ENCODE measurements around the gene TM4SF20.
A peak's percentile ranks its signal among the peaks of the same experiment; 100 is the strongest.
"Not testable (repeated sequence)": the region's sequence is repeated elsewhere in the genome, so short reads cannot be mapped to it uniquely, and the experiment has no call there.

The TM4SF20 gene

DNA sequence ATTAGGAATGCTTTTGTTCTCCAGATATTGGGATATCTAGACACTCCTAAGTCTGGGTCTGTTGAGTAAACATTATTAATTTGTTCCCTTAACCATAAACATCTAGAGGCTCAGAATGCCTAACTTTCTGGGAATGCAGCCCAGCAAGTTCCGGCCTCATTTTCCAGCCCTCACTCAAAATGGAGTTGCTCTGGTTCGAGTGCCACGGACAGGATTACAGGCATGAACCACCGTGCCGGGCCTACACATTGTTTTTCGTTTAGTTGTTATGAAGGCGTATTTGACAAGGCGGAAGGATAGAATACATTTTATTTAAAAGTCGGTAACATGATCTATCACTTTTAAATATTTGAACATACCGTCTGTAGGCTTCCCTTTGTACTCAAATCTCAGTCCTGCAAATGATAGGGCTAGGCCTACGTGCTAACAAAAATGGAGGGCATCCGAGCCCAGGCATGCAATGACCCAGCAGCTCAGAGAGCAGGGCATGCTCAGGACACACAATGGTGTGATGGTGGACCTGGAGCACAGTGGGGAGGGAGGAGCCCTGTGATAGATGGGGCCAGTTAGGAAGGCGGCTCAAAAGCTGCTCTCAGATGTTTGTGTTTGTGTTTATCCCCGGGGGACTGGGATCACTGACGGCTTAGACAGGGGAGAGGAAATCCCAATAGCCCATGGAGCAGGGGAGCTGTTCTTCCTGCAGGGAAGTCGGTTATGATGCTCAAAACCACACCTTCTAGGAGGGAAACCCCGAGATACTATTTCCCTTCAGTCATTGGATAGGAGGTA is 11.6 kb upstream of the TM4SF20 start:
- Mint-ChIP-seq H3K4me1 (peaks cover 5% of the 10 kb centered on the region), H3K27me3 (no peaks in the 10 kb centered on the region), H3K4me3 (no peak overlapping the region), H3K36me3 (ENCODE audit: insufficient read depth) (no peaks in the 10 kb centered on the region), H3K27ac (ENCODE audit: low read depth) (no peak overlapping the region), H3K9me3 (no peaks in the 10 kb centered on the region)
- ATAC-seq (replicated peaks; ENCODE audit: extremely low read depth, poor library complexity, severe bottlenecking) (no peak), DNase-seq (ENCODE audit: low spot score in 2 of 2) (no peak)

DNA sequence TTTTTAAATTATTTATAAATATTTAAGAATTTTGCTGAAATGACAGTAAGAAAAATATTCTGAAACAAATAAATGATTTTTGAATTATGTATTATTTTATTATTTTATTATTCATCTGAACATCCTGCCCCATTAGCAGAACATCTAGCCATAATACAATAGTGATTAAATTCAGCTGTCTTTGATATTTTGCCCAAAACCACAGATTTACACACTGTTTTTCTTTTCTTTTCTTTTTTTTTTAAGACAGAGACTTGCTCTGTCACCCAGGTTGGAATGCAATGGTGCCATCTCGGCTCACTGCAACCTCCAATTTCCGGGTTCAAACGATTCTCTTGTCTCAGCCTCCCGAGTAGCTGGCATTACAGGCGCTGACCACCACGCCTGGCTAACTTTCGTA is 10.6 kb upstream of the TM4SF20 start:
- Mint-ChIP-seq H3K4me3 (no peak overlapping the region), H3K27me3 (no peaks in the 10 kb centered on the region), H3K36me3 (ENCODE audit: insufficient read depth) (no peaks in the 10 kb centered on the region), H3K4me1 (peaks cover 5% of the 10 kb centered on the region), H3K27ac (ENCODE audit: low read depth) (no peak overlapping the region), H3K9me3 (no peaks in the 10 kb centered on the region)
- ATAC-seq (replicated peaks; ENCODE audit: extremely low read depth, poor library complexity, severe bottlenecking) (no peak), DNase-seq (ENCODE audit: low spot score in 2 of 2) (no peak)

DNA sequence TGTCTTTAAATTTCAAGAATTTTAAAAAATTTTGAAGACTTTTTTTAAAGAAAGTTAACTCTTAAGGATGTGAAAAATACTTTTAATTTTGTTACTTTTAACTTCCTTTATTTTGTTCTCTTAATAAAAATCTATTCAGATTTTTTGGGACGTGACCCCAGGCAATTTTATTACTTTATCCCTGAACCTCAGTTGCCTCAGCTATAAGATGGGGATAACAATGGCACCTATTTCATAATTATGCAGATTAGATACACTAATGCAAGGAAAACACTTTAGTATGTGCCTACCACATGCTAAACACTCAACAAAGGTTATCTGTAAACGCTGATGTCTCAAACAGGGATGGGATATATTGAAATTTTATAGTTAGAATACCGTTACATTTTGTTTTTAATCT is 10.1 kb upstream of the TM4SF20 start:
- no peak overlapping the region for H3K27ac Mint-ChIP-seq (ENCODE audit: low read depth)
- DNase-seq (ENCODE audit: low spot score in 2 of 2), result no peak
- H3K4me1 Mint-ChIP-seq, result peaks cover 5% of the 10 kb centered on the region
- H3K9me3 Mint-ChIP-seq, result no peaks in the 10 kb centered on the region
- H3K36me3 Mint-ChIP-seq (ENCODE audit: insufficient read depth), result no peaks in the 10 kb centered on the region
- peaks cover under 1% of the 10 kb centered on the region for H3K27me3 Mint-ChIP-seq
- ATAC-seq (replicated peaks; ENCODE audit: extremely low read depth, poor library complexity, severe bottlenecking), result no peak
- H3K4me3 Mint-ChIP-seq, result no peak overlapping the region

DNA sequence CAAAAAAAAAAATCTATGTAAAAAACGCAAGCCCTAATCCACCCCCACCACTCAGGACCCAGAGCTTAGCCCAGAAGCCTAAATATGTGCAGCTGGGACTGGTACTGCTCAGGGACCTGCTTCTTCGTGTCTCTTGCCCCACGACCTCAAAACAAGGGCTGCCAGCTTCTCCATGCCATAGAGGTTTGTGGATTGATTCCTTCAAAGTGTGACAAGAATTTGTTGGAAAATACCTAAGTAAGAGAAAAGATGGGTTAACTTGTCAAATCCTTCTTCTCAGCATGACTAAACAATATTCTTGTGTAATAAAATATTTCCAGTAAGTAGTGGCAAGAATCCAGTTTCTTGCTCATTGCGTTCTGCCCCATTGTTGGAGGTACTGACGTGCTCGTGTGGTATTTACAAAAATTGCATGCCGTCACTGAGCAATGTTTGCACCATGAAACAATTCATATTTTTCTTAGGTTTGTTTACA is 9.5 kb upstream of the TM4SF20 start:
- Mint-ChIP-seq H3K36me3 (ENCODE audit: insufficient read depth) (no peaks in the 10 kb centered on the region), H3K27me3 (peaks cover 7% of the 10 kb centered on the region), H3K9me3 (no peaks in the 10 kb centered on the region), H3K4me1 (peaks cover 5% of the 10 kb centered on the region), H3K4me3 (no peak overlapping the region), H3K27ac (ENCODE audit: low read depth) (no peak overlapping the region)
- DNase-seq (ENCODE audit: low spot score in 2 of 2) (no peak), ATAC-seq (replicated peaks; ENCODE audit: extremely low read depth, poor library complexity, severe bottlenecking) (no peak)

DNA sequence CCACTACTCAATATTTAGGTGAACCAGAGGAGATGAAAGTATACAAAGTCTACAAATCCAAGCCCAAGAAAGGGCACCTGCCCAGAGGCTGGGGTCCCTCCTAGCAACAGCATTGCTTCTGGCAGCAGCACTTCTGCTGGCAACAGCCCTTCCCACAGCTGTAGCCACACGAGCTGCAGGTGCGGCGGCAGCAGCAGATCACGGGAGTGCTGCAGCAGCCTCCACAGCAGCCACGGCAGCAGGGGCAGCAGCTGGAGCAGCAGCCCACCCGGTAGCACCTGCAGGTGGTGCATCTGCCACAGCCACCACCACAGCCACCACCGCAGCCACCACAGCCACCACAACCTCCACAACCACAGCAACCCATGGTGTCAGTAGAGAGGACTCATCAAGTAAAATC is 8.5 kb upstream of the TM4SF20 start, which contains the start of gene SCYGR1:
SCYGR1 (minus strand) TSS at position 367 of the 400 bp plus-strand sequence; CDS start at position 367, 0 bp downstream.
- ATAC-seq (replicated peaks; ENCODE audit: extremely low read depth, poor library complexity, severe bottlenecking); H3K36me3 Mint-ChIP-seq (ENCODE audit: insufficient read depth): not testable (repeated sequence)

DNA sequence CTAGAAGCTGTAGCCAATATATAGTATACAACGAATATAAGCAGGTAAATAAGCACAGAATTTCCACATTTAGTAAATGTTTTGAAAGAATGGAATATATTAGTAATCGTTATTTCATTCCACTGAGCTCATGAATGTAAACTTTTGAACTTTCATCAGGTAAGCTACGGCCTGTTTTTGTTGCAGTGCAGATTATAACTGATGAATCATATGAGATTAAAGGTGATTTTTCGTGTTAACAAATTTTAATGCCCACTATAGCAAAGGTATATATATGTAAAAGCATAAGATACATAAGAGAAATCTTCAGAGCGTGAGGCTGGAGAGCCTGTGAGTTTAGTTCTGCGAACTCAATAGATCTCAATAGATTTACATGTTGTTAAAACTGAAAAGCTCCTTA is 7.5 kb upstream of the TM4SF20 start:
- no peaks in the 10 kb centered on the region for H3K36me3 Mint-ChIP-seq (ENCODE audit: insufficient read depth)
- ATAC-seq (replicated peaks; ENCODE audit: extremely low read depth, poor library complexity, severe bottlenecking), result no peak

More for the DNA sequence above, 8.5 kb upstream of the TM4SF20 start, which contains the start of gene SCYGR1:
- H3K4me3 Mint-ChIP-seq; DNase-seq (ENCODE audit: low spot score in 2 of 2); H3K4me1 Mint-ChIP-seq; H3K27ac Mint-ChIP-seq (ENCODE audit: low read depth); H3K9me3 Mint-ChIP-seq: not testable (repeated sequence)
- peaks cover 15% of the 10 kb centered on the region for H3K27me3 Mint-ChIP-seq

DNA sequence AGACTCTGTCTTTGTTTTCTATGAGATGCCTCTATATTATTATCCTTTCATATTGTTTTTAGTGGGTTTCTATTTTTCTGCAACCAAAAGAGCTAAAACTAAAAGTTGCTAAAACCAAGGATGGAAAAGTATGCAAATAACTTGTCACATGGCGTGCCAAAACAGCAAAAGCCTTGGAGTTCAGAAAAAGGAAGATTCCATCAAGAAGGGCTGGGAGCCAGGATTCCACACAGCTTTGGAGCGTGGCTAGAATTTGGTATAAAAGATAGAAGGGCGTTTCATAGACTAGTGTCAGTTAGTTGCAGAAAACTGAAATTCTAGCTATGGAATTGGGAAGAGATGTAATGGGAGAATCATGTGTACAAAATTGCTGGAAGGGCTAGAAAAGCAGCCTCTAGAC is 4.6 kb upstream of the TM4SF20 start:
- H3K9me3 Mint-ChIP-seq, result no peaks in the 10 kb centered on the region
- H3K4me3 Mint-ChIP-seq, result no peak overlapping the region
- peaks cover 5% of the 10 kb centered on the region for H3K4me1 Mint-ChIP-seq
- no peak for ATAC-seq (replicated peaks; ENCODE audit: extremely low read depth, poor library complexity, severe bottlenecking)
- no peak for DNase-seq (ENCODE audit: low spot score in 2 of 2)
- no peak overlapping the region for H3K27ac Mint-ChIP-seq (ENCODE audit: low read depth)
- peaks cover 45% of the 10 kb centered on the region for H3K27me3 Mint-ChIP-seq
- H3K36me3 Mint-ChIP-seq (ENCODE audit: insufficient read depth), result no peaks in the 10 kb centered on the region

More for the DNA sequence above, 7.5 kb upstream of the TM4SF20 start:
- Mint-ChIP-seq H3K27me3 (peaks cover 25% of the 10 kb centered on the region), H3K9me3 (no peaks in the 10 kb centered on the region), H3K4me3 (no peak overlapping the region), H3K27ac (ENCODE audit: low read depth) (no peak overlapping the region), H3K4me1 (peaks cover 5% of the 10 kb centered on the region)
- DNase-seq (ENCODE audit: low spot score in 2 of 2), result no peak

DNA sequence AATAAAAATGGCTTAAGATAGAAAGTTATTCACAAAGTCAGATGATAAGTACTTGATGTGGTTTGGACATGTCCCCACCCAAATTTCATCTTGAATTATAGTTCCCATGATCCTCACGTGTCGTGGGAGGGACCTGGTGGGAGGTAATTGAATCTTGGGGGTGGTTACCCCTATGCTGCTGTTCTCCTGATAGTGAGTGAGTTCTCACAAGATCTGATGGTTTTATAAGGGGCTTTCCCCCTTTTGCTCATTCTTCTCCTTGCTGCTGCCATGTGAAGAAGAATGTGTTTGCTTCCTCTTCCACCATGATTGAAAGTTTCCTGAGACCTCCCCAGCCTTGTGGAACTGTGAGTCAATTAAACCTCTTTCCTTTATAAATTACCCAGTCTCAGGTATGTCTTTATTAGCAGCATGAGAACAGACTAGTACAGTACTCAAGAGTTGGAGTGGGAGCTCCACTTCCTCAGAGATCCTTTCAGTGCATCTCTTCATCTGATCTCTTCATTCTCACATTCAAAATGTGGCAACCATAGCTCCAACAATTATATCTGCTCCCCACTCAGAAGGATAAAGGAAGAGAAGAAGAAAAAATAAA is 3.2 kb upstream of the TM4SF20 start:
- peaks cover 52% of the 10 kb centered on the region for H3K27me3 Mint-ChIP-seq
- not testable (repeated sequence) for ATAC-seq (replicated peaks; ENCODE audit: extremely low read depth, poor library complexity, severe bottlenecking); DNase-seq (ENCODE audit: low spot score in 2 of 2); H3K9me3 Mint-ChIP-seq; H3K36me3 Mint-ChIP-seq (ENCODE audit: insufficient read depth); H3K27ac Mint-ChIP-seq (ENCODE audit: low read depth); H3K4me1 Mint-ChIP-seq; H3K4me3 Mint-ChIP-seq

DNA sequence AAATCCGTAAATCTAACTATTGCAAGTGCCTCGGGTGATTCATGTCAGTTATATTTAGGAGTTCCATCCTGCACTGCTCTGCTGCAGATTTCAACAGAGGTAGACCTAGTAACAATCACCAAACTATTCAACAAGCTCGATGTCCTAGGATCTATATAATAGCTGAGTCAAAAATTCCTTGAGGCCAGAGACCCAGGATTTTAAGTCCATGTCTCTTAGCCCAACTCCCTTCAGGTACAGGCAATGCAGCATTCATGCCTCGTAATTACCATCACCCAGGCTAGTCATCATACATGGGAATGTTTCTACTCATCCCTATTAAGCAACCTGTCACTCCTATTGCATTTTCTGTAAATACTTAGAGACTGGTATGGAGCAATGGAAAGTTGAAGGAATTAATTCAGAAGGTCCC is 729 bp downstream of the TM4SF20 start:
- H3K27me3 Mint-ChIP-seq, result peaks cover 49% of the 10 kb centered on the region
- no peak overlapping the region for H3K27ac Mint-ChIP-seq (ENCODE audit: low read depth)
- DNase-seq (ENCODE audit: low spot score in 2 of 2) (no peak), ATAC-seq (replicated peaks; ENCODE audit: extremely low read depth, poor library complexity, severe bottlenecking) (no peak)
- peaks cover 4% of the 10 kb centered on the region for H3K4me1 Mint-ChIP-seq
- no peaks in the 10 kb centered on the region for H3K9me3 Mint-ChIP-seq
- no peaks in the 10 kb centered on the region for H3K36me3 Mint-ChIP-seq (ENCODE audit: insufficient read depth)
- H3K4me3 Mint-ChIP-seq, result no peak overlapping the region

DNA sequence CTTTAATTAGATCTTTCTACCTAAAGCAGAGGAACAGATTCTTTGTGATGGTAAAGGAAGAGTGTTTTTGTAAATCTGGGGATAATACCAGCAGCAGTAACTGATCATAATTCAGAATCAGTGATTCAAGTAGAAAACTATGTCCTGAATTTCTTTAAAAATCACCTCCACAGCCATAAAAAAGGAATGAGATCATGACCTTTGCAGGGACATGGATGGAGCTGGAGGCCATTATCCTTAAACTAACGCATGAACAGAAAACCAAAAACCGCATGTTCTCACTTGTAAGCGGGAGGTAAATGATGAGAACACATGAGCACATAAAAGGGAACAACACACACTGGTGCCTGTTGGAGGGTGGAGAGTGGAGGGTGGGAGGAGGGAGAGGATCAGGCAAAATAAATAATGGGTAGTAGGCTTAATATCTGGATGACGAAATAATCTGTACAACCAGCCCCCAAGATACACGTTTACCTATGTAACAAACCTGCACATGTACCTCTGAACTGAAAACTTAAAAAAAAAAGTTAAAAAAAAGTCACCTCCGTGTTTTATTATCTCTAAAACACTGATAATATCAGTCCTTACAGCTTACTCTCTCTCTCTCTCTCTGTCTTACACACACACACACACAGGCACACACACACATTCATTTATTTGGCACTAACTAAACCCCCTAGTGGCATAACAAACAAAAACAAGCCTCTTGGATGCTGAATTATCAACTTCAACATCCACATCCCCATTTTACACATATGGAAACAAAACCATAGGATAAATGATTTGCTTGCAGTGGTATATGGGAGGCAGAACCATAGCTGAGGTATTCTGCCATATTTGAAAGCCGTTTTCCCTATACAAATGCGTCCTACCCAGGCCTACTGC is 1.4 kb downstream of the TM4SF20 start:
- H3K27me3 Mint-ChIP-seq, result peaks cover 50% of the 10 kb centered on the region
- peaks cover 4% of the 10 kb centered on the region for H3K4me1 Mint-ChIP-seq
- H3K9me3 Mint-ChIP-seq, result no peaks in the 10 kb centered on the region
- DNase-seq (ENCODE audit: low spot score in 2 of 2) (no peak), ATAC-seq (replicated peaks; ENCODE audit: extremely low read depth, poor library complexity, severe bottlenecking) (no peak)
- no peaks in the 10 kb centered on the region for H3K36me3 Mint-ChIP-seq (ENCODE audit: insufficient read depth)
- H3K27ac Mint-ChIP-seq (ENCODE audit: low read depth), result no peak overlapping the region
- H3K4me3 Mint-ChIP-seq, result no peak overlapping the region

DNA sequence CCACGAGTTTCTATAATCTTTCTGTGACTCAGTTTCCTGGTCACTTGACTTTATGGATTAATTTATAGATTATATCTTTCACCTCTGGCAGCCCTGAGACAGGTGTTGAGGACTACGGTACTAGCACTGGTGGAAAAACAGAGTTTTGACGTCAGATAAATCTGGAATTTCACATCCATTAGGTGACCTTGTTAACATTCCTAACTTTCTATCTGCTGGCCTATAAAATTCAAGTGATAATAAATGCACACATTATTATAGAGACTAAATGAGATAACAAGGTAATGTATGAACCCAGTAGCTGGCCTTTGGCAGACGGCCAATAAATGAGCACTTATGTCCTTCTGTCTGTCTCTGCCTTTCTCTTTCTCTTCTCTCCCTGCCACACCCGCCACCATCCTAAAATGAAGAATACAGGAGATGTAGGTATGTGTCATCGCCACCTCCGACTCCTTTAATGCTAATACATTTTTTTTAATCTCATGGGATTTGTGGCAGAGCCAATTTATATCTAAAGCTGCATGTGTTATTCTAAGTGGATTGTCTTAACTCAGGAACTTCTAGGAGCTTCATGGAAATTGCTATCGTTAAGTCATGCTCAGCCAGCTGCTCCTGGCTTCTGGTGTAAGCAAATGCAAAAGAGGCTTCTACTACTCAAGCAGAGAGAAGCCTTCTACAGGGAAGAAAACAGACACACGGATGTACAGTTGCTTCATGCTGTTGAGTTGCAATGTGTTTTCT is 2.3 kb downstream of the TM4SF20 start:
- Mint-ChIP-seq H3K4me1 (peaks cover 4% of the 10 kb centered on the region), H3K27me3 (peaks cover 50% of the 10 kb centered on the region), H3K9me3 (no peaks in the 10 kb centered on the region), H3K36me3 (ENCODE audit: insufficient read depth) (no peaks in the 10 kb centered on the region), H3K4me3 (no peak overlapping the region), H3K27ac (ENCODE audit: low read depth) (no peak overlapping the region)
- DNase-seq (ENCODE audit: low spot score in 2 of 2), result no peak
- no peak for ATAC-seq (replicated peaks; ENCODE audit: extremely low read depth, poor library complexity, severe bottlenecking)

DNA sequence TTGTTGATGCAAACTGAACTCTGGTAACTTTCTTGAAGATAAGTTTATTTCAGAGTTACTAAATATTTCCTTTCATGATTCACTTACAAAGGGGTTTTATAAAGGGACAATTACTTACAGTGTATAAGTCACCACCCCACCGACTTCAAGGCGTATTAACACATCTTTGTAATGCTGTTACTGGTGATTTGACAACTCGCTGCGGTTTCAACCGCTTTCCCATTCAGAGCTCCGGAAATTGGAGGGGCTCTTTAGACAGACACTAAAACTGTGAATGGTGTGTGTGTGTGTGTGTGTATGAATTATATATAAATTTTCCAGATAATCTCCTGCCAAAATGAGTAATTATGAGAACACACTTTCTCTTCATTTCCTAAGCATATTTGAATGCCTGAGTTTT is 4.9 kb downstream of the TM4SF20 start:
- Mint-ChIP-seq H3K4me3 (no peak overlapping the region), H3K36me3 (ENCODE audit: insufficient read depth) (no peaks in the 10 kb centered on the region), H3K27me3 (peaks cover 36% of the 10 kb centered on the region), H3K9me3 (no peaks in the 10 kb centered on the region), H3K27ac (ENCODE audit: low read depth) (no peak overlapping the region), H3K4me1 (peaks cover 4% of the 10 kb centered on the region)
- DNase-seq (ENCODE audit: low spot score in 2 of 2) (no peak), ATAC-seq (replicated peaks; ENCODE audit: extremely low read depth, poor library complexity, severe bottlenecking) (peak; percentile 73)
